Measurements from ENCODE around the gene MEX3D.

GRCh38 chr19:1533510-1534150, 34.5 kb downstream of the MEX3D start:
- no peak for TF ChIP-seq CTCF (IDR thresholded peaks at IDR 0.05; ENCODE audit: borderline replicate concordance, extremely low read depth, low read length, poor library complexity, severe bottlenecking)
- no peak for TF ChIP-seq EZH2 (IDR thresholded peaks at IDR 0.05; ENCODE audit: borderline replicate concordance, low read depth, low read length, severe bottlenecking)
